Left lung (tissue), 10 donors: Measurements from ENCODE around the gene ACRBP. TPM values are rescaled to one million over a fixed set of nuclear protein-coding genes. Genes with fewer than 3 reads are reported as not detected.
A peak's percentile ranks its signal among the peaks of the same experiment; 100 is the strongest.

Experiments used
- ATAC-seq: fragments of 200-7000 bp; cut with Tn5 transposase; one replicate; pipeline ENCODE4 v1.9.1; 2020; ENCODE audit warnings: moderate library complexity
- DNase-seq, 4 donors: peaks; one replicate each; pipeline ENCODE4 v3.0.0-alpha.2; 2013 to 2020
- H3K27ac ChIP-seq, 2 donors: fragments of 200-600 bp; sonication (generic) in 1 of 2; one replicate each; pipeline versions ENCODE4 v1.5.0 to v1.8.0; 2020 to 2021
- H3K27me3 ChIP-seq, 2 donors: fragments of 200-600 bp; sonication (generic) in 1 of 2; one replicate each; pipeline versions ENCODE4 v1.5.0 to v1.8.0; 2020 to 2021
- H3K36me3 ChIP-seq, 2 donors: fragments of 200-600 bp; sonication (generic) in 1 of 2; one replicate each; pipeline versions ENCODE4 v1.5.0 to v1.8.0; 2020 to 2021
- H3K4me1 ChIP-seq, 2 donors: fragments of 200-600 bp; one replicate each; pipeline ENCODE4 v1.8.0; 2021
- H3K4me3 ChIP-seq, 2 donors: fragments of 200-600 bp; sonication (generic) in 1 of 2; one replicate each; pipeline versions ENCODE4 v1.5.0 to v1.8.0; 2020 to 2021; ENCODE audit warnings: mild to moderate bottlenecking in 1 of 2
- H3K9me3 ChIP-seq, 2 donors: fragments of 200-600 bp; sonication (generic) in 1 of 2; one replicate each; pipeline versions ENCODE4 v1.5.0 to v1.8.0; 2020 to 2021
- intact Hi-C, 2 donors: fragments of 100-400 bp; cut with DNase I; formaldehyde crosslinking; loops; one replicate each; pipeline versions ENCODE4 v1.11.2 to v1.14.2; 2022
- polyA plus RNA-seq, 6 donors: library from polyadenylated mRNA; unstranded; fragments of 120-200 nt; gene quantifications; one replicate each; pipeline ENCODE4 v1.2.1, GENCODE V29; 2013; ENCODE audit not compliant: insufficient read length in 6 of 6
- total RNA-seq, 2 donors: library from RNA; stranded (reverse); fragmentation: NEBNext Ultra II Directional; extraction: Animal tissue kit (Norgen Biotek cat#: 25700); gene quantifications; one replicate each; pipeline ENCODE4 v1.2.1, GENCODE V29; 2021
- TF ChIP-seq, protein P1 (sequence below), 2 donors: fragments of 200-600 bp; sonication (generic) in 1 of 2; IDR thresholded peaks; one replicate each; pipeline versions ENCODE4 v1.5.0 to v1.8.0; 2021; ENCODE audit warnings: antibody characterized with exemption in 2 of 2
- donor health status: DM: no; HTN: yes; CAD: no.
- donor health status: DM: no; HTN: no; CAD: no.

ACRBP gene
- total and polyA plus RNA-seq, 8 donors: 4.9 to 8.2 (median 6.4) TPM

DNA sequence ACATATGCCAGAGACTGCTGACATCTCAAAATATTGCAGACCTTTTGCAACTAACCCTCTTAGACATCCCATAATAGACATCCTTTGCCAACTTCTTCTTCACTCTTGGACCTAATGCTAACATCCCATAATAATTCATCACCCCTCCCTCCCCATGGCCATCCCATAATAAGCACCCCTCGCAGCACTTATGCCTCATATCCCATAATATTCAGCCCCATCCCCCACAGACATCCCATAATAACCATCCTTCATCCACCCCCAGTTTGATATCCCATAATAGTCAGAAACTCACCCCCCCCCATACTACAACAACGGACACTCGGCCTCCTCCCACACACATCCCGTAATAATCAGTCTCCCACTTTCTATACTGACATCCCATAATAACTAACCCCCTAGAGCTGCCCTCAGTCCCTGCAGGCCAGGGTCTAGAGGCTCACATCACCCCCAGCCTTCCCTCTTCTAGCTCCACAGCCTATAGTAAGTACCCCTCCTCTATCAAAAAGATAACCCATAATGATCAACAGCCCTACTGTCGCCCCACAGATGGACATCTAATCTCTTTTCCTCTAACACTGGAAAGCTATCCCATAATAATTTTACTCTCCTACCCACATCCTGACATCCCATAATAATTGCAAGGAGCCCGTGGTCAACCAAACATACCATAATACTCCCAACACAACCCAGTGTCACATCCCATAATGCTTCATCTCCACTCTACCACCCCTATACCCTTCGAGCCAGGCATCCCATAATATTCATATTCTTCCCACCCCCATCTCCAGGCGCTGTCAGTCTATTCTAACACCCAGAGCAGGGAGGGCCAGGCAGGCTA is 39.3 kb downstream of the ACRBP start:
- ATAC-seq (peak; percentile 30), DNase-seq (peak in 2 of 4 donors; percentile 72 to 82)
- Histone ChIP-seq H3K4me3 (no peak overlapping the region), H3K27me3 (no peaks in the 10 kb centered on the region), H3K36me3 (no peaks in the 10 kb centered on the region), H3K27ac (peak overlapping the region; percentile 55 to 61), H3K9me3 (no peaks in the 10 kb centered on the region), H3K4me1 (peaks cover 33 to 47% of the 10 kb centered on the region in 2 donors)
- intact Hi-C loops: no loop called here
- TF ChIP-seq, protein P1, sequence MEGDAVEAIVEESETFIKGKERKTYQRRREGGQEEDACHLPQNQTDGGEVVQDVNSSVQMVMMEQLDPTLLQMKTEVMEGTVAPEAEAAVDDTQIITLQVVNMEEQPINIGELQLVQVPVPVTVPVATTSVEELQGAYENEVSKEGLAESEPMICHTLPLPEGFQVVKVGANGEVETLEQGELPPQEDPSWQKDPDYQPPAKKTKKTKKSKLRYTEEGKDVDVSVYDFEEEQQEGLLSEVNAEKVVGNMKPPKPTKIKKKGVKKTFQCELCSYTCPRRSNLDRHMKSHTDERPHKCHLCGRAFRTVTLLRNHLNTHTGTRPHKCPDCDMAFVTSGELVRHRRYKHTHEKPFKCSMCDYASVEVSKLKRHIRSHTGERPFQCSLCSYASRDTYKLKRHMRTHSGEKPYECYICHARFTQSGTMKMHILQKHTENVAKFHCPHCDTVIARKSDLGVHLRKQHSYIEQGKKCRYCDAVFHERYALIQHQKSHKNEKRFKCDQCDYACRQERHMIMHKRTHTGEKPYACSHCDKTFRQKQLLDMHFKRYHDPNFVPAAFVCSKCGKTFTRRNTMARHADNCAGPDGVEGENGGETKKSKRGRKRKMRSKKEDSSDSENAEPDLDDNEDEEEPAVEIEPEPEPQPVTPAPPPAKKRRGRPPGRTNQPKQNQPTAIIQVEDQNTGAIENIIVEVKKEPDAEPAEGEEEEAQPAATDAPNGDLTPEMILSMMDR (IDR thresholded peaks at IDR 0.05): no peak

DNA sequence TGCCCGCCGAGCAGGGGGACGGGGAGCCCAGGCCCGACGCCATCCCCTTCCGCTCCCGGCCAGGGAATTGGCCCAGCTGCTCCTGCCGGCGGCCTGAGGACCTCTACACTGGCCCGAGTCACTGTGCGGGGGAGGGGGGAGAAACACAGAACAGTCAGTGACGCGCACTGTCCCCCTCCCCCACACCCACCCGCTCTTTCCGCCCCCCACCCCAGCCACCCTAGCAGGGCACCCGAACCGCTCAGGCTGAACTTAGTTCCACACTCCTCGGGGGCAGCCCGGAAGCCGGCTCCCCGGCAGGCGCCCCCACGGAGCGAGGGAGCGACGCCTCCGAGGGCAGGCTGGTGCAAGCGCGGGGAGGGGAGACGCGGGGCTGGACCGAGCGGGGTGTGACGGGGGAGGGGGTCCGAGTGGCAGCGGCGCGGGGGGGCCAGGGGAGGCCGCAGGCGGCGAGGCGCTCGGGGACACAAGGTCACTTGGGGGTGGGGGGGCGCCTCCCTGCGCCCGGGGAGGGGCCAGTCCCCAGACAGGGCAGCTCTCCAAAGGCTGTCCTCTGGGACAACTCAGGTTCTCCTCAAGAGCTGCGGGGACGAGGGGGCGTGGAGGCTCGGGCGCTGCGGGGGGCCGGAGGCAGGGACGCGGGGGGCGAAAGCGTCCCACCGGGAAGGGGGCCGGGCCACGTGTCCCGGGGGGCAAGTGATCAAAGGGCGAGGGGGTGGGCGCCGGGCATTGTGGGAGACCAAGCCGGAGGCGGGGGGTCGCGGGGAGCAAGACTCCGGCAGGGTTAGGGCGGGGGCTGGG is 40.7 kb downstream of the ACRBP start:
- Histone ChIP-seq H3K9me3 (no peaks in the 10 kb centered on the region), H3K4me3 (peak overlapping the region; percentile 76 to 88), H3K27me3 (no peaks in the 10 kb centered on the region), H3K4me1 (peaks cover 34 to 43% of the 10 kb centered on the region in 2 donors), H3K27ac (peak overlapping the region; percentile 92 to 96), H3K36me3 (peaks cover 0 to 14% of the 10 kb centered on the region in 2 donors)
- intact Hi-C loops: no loop called here
- TF ChIP-seq, protein P1 (IDR thresholded peaks at IDR 0.05): no peak
- ATAC-seq (peak; percentile 54), DNase-seq (peak in 3 of 4 donors; percentile 56 to 89 (median 71))

DNA sequence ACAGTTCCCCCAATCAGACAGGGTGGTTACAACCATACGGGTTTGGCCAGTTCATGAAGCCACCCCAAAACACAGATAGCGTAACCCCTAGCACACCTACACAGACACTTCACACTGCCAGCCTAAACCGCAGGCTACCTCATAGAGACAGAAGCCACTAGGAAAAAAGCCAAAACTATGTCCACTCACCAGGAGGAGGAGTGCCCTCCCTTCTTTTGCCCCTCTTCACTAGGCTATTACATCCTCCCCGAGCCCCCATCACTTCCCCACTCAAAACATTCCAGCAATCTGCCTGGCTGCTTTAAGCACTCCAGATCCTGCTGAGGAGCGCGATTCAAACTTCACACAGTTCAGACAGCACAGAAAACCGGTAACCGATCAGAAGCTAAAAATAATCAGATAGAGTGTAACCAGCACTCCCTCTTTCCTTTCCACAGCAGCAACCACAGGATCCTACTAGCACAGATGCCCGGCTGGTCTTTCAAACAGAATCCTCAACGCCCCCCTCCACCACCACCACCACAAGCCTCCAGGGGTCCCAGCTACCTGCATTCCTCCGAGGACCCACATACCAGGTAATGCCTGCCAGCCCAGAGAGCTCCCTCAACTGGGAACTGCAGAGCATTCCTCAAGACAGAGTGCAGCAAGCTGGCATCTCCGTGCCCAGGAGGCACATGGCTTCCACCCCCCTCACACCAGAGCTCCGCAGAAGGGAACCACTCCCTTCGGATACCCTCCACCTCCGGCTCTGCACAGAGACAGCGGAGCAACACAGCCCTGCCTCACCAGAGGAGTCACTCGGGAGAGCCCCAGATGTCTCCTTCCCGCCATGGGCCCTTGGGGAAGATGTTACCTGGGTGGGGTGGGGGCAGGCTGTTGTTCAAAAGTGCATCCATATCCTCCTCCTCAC is 41.6 kb downstream of the ACRBP start:
- Histone ChIP-seq H3K27ac (peak overlapping the region; percentile 92 to 96), H3K4me3 (peak overlapping the region; percentile 76 to 88), H3K36me3 (peaks cover 0 to 23% of the 10 kb centered on the region in 2 donors), H3K9me3 (no peaks in the 10 kb centered on the region), H3K27me3 (no peaks in the 10 kb centered on the region), H3K4me1 (peaks cover 34 to 43% of the 10 kb centered on the region in 2 donors)
- no peak for DNase-seq
- TF ChIP-seq, protein P1 (IDR thresholded peaks at IDR 0.05): no peak
- ATAC-seq: peak; percentile 3
- intact Hi-C loops: no loop called here

DNA sequence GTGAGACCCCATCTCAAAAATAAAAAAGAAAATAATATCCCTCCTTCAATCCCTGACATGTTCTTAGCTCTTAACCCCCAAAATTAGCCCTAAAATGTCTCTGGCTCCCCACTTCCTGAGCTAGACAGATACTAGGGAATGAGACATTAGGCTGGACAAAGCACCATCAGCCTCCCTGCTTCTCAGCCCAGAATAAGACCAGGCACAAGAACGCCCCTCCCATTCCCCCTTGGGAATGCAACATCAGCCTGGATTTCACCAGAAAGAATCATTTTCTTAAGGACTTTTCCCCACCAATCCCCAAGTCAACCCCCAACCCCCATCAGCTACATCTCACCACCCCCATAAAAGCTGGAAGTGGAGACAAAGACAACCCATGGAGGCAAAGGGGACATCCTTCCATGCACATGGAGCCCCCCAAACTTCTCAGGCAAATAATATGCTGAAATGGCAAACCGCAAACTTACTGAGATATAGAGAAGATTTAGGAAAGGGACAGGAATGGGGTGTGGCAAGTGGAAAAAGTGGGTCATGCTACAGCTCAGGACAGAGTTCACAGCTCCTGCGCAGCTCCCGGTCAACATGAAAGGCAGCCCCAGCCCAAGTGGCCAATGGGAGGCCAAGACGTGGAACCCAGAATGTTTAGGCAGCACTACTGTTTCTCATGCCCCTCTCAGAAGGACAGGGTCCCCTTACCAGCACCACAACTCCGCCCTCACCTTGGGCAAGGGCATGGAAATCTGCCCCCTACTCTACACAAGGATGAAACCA is 42.8 kb downstream of the ACRBP start:
- Histone ChIP-seq H3K27me3 (no peaks in the 10 kb centered on the region), H3K27ac (peak overlapping the region; percentile 41 to 96), H3K36me3 (peaks cover 0 to 35% of the 10 kb centered on the region in 2 donors), H3K4me3 (peak overlapping the region in 1 of 2 donors; percentile 88), H3K4me1 (peaks cover 34 to 43% of the 10 kb centered on the region in 2 donors), H3K9me3 (no peaks in the 10 kb centered on the region)
- DNase-seq: no peak
- TF ChIP-seq, protein P1 (IDR thresholded peaks at IDR 0.05): no peak
- ATAC-seq: no peak
- intact Hi-C loops: no loop called here
